Esophagus muscularis mucosa (tissue), 4 donors: ENCODE results near the gene FOXN3.

Experiments
- EP300 ChIP-seq: sonication (generic); formaldehyde crosslinking; IDR thresholded peaks from one replicate; pipeline ENCODE4 v1.6.1; 2017; ENCODE audit warnings: antibody characterized with exemption
- POLR2A ChIP-seq: fragments of 450-650 bp; IDR thresholded peaks from one replicate; pipeline ENCODE4 v1.6.1; 2017; ENCODE audit warnings: antibody characterized with exemption, moderate library complexity, mild to moderate bottlenecking, low read depth
- POLR2AphosphoS5 ChIP-seq, 2 donors: sonication (generic); formaldehyde crosslinking; IDR thresholded peaks; one replicate each; pipeline ENCODE4 v1.6.1; 2017; ENCODE audit warnings: antibody characterized with exemption in 2 of 2
- TF ChIP-seq, protein P1 (sequence below), 3 experiments: fragments of 200-600 bp in 2 of 3; fragments of 450-650 bp in 1 of 3; sonication (generic) in 2 of 3; IDR thresholded peaks; one replicate each; pipeline ENCODE4 v1.5.1; 2017 to 2019; ENCODE audit warnings: antibody characterized with exemption in 3 of 3, mild to moderate bottlenecking in 2 of 3, moderate library complexity in 1 of 3

GRCh38 chr14:89411976-89412375, 5.1 kb downstream of the FOXN3 start:
- TF ChIP-seq, protein P1, sequence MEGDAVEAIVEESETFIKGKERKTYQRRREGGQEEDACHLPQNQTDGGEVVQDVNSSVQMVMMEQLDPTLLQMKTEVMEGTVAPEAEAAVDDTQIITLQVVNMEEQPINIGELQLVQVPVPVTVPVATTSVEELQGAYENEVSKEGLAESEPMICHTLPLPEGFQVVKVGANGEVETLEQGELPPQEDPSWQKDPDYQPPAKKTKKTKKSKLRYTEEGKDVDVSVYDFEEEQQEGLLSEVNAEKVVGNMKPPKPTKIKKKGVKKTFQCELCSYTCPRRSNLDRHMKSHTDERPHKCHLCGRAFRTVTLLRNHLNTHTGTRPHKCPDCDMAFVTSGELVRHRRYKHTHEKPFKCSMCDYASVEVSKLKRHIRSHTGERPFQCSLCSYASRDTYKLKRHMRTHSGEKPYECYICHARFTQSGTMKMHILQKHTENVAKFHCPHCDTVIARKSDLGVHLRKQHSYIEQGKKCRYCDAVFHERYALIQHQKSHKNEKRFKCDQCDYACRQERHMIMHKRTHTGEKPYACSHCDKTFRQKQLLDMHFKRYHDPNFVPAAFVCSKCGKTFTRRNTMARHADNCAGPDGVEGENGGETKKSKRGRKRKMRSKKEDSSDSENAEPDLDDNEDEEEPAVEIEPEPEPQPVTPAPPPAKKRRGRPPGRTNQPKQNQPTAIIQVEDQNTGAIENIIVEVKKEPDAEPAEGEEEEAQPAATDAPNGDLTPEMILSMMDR (IDR thresholded peaks at IDR 0.05) = no peak
- TF ChIP-seq POLR2AphosphoS5 (IDR thresholded peaks at IDR 0.05) = no peak
- TF ChIP-seq POLR2A = no peak
- TF ChIP-seq EP300 = no peak
